Liver (tissue), 9 donors: Measurements from ENCODE around the gene NBEAL1. TPM values are rescaled to one million over a fixed set of nuclear protein-coding genes. Genes with fewer than 3 reads are reported as not detected.

Experiments
- DNase-seq: peaks from one replicate; pipeline ENCODE4 v3.0.0-alpha.2; 2017; ENCODE audit warnings: low spot score
- H3K27ac ChIP-seq, 2 donors: one replicate each; pipeline ENCODE4 v1.7.0; 2013; ENCODE audit warnings: inconsistent platforms in 2 of 2, low read length in 2 of 2, control low read depth in 1 of 2, low read depth in 1 of 2, mild to moderate bottlenecking in 1 of 2
- H3K27me3 ChIP-seq, 4 donors: one replicate each; pipeline versions ENCODE4 v1.6.1 to v1.7.0; 2013; ENCODE audit warnings: low read length in 3 of 4, inconsistent platforms in 1 of 4, mild to moderate bottlenecking in 1 of 4, moderate library complexity in 1 of 4; ENCODE audit not compliant: control insufficient read depth in 4 of 4, insufficient read depth in 4 of 4
- H3K36me3 ChIP-seq, 4 donors: one replicate each; pipeline versions ENCODE4 v1.6.1 to v1.7.0; 2013; ENCODE audit warnings: low read length in 3 of 4, mild to moderate bottlenecking in 3 of 4, low read depth in 1 of 4, moderate library complexity in 1 of 4; ENCODE audit not compliant: control insufficient read depth in 4 of 4, insufficient read depth in 3 of 4
- H3K4me1 ChIP-seq, 4 donors: one replicate each; pipeline versions ENCODE4 v1.6.1 to v1.7.0; 2013; ENCODE audit warnings: low read length in 3 of 4, mild to moderate bottlenecking in 3 of 4, moderate library complexity in 1 of 4; ENCODE audit not compliant: control insufficient read depth in 4 of 4, insufficient read depth in 4 of 4
- H3K4me3 ChIP-seq, 3 donors: one replicate each; pipeline versions ENCODE4 v1.6.1 to v1.7.0; 2013; ENCODE audit warnings: low read length in 3 of 3, control low read depth in 1 of 3, low read depth in 1 of 3, mild to moderate bottlenecking in 1 of 3
- H3K9ac ChIP-seq, 2 donors: one replicate each; pipeline ENCODE4 v1.7.0; 2013; ENCODE audit warnings: low read length in 2 of 2, mild to moderate bottlenecking in 2 of 2, moderate library complexity in 2 of 2, control low read depth in 1 of 2, low read depth in 1 of 2
- H3K9me3 ChIP-seq, 4 donors: one replicate each; pipeline versions ENCODE4 v1.6.1 to v1.7.0; 2013; ENCODE audit warnings: low read length in 3 of 4; ENCODE audit not compliant: control insufficient read depth in 4 of 4
- ATF3 ChIP-seq: IDR thresholded peaks from 2 replicates; pipeline ENCODE4 v1.6.1; 2016; ENCODE audit warnings: antibody characterized with exemption
- CTCF ChIP-seq: fragments of 150-350 bp; IDR thresholded peaks from 2 replicates; pipeline ENCODE4 v1.5.1; 2017; ENCODE audit warnings: improper control_type of control experiment, low read depth, low read length; ENCODE audit not compliant: missing input control
- EGR1 ChIP-seq, 2 donors: IDR thresholded peaks; 2 replicates each; pipeline ENCODE4 v1.6.1; 2016 to 2018; ENCODE audit warnings: antibody characterized with exemption in 2 of 2, low read depth in 2 of 2
- FOXA1 ChIP-seq: IDR thresholded peaks from 2 replicates; pipeline ENCODE4 v1.6.1; 2016; ENCODE audit warnings: antibody characterized with exemption
- FOXA2 ChIP-seq: IDR thresholded peaks from 2 replicates; pipeline ENCODE4 v1.6.1; 2016; ENCODE audit warnings: antibody characterized with exemption
- GABPA ChIP-seq, 2 donors: IDR thresholded peaks in 1 of 2; conservative IDR thresholded peaks in 1 of 2; 2 replicates each; pipeline ENCODE4 v1.6.1; 2016; ENCODE audit warnings: antibody characterized with exemption in 2 of 2, mild to moderate bottlenecking in 1 of 2, moderate library complexity in 1 of 2
- HNF4A ChIP-seq, 2 donors: conservative IDR thresholded peaks; 2 replicates each; pipeline ENCODE4 v1.6.1; 2016; ENCODE audit warnings: antibody characterized with exemption in 2 of 2, mild to moderate bottlenecking in 2 of 2
- HNF4G ChIP-seq: IDR thresholded peaks from 2 replicates; pipeline ENCODE4 v1.6.1; 2016; ENCODE audit warnings: antibody characterized with exemption
- JUND ChIP-seq, 2 donors: IDR thresholded peaks; 2 replicates each; pipeline ENCODE4 v1.6.1; 2016; ENCODE audit warnings: antibody characterized with exemption in 2 of 2
- MAX ChIP-seq: IDR thresholded peaks from 2 replicates; pipeline ENCODE4 v1.6.1; 2016; ENCODE audit warnings: antibody characterized with exemption
- NR2F2 ChIP-seq: IDR thresholded peaks from 2 replicates; pipeline ENCODE4 v1.6.1; 2016; ENCODE audit warnings: antibody characterized with exemption
- RAD21 ChIP-seq, 2 donors: IDR thresholded peaks; 2 replicates each; pipeline ENCODE4 v1.6.1; 2016; ENCODE audit warnings: antibody characterized with exemption in 2 of 2, mild to moderate bottlenecking in 2 of 2
- REST ChIP-seq: IDR thresholded peaks from 2 replicates; pipeline ENCODE4 v1.6.1; 2016; ENCODE audit warnings: antibody characterized with exemption, mild to moderate bottlenecking
- RXRA ChIP-seq, 2 donors: IDR thresholded peaks; 2 replicates each; pipeline ENCODE4 v1.6.1; 2017 to 2018; ENCODE audit warnings: antibody characterized with exemption in 2 of 2, mild to moderate bottlenecking in 1 of 2
- SP1 ChIP-seq: IDR thresholded peaks from 2 replicates; pipeline ENCODE4 v1.6.1; 2018; ENCODE audit warnings: antibody characterized with exemption, mild to moderate bottlenecking
- TAF1 ChIP-seq: conservative IDR thresholded peaks from 2 replicates; pipeline ENCODE4 v1.6.1; 2016; ENCODE audit warnings: antibody characterized with exemption, mild to moderate bottlenecking
- YY1 ChIP-seq: IDR thresholded peaks from 2 replicates; pipeline ENCODE4 v1.6.1; 2016; ENCODE audit warnings: antibody characterized with exemption, mild to moderate bottlenecking
- ZBTB33 ChIP-seq: IDR thresholded peaks from 2 replicates; pipeline ENCODE4 v1.6.1; 2016; ENCODE audit warnings: antibody characterized with exemption
- WGBS: extraction: QIAGEN DNeasy Blood & Tissue Kit; methylation state at CpG from one replicate; pipeline ENCODE4 v1.1.7; 2013; 5-methylcytosine and 5-hydroxymethylcytosine counted together
- polyA plus RNA-seq, 2 donors: library from polyadenylated mRNA; stranded (reverse) in 1 of 2; unstranded in 1 of 2; fragments of 200-250 nt in 1 of 2; fragments of >200 nt in 1 of 2; fragmentation: Nextera tagmentation in 1 of 2; extraction: Ambion mirVana in 1 of 2; gene quantifications; one replicate each; pipeline versions ENCODE4 v1.2.1 to v1.2.3, GENCODE V29; 2013 to 2015
- total RNA-seq, 2 donors: library from RNA; depleted of rRNA; stranded (reverse); fragments of >200 nt; gene quantifications; one replicate each; pipeline ENCODE4 v1.2.3, GENCODE V29; 2014
- donor health status: healthy.
- donor health status: healthy.
- donor health status: healthy.
- donor health status: healthy.
- donor health status: healthy.

Gene NBEAL1
- total and polyA plus RNA-seq, 4 donors = 4.4 to 47.9 (median 17.0) TPM

GRCh38 chr2:203167751-203168150 lies 153.1 kb downstream of the NBEAL1 start:
- Histone ChIP-seq H3K4me3 (no peak overlapping the region), H3K27me3 (no peaks in the 10 kb centered on the region), H3K9me3 (no peaks in the 10 kb centered on the region), H3K9ac (no peak overlapping the region), H3K4me1 (no peaks in the 10 kb centered on the region), H3K36me3 (peaks cover 2 to 16% (median 12%) of the 10 kb centered on the region in 4 donors), H3K27ac (no peak overlapping the region)
- 96% methylated on average over 5 of the region's 5 CpGs for WGBS
- no peak for DNase-seq
- TF ChIP-seq HNF4G = no peak
- TF ChIP-seq TAF1 = no peak
- TF ChIP-seq YY1 = no peak
- TF ChIP-seq EGR1 (IDR thresholded peaks at IDR 0.05; ENCODE audit: low read depth in 2 of 2) = no peak
- TF ChIP-seq CTCF = no peak

- TF ChIP-seq REST = no peak
- TF ChIP-seq HNF4G = no peak
- no peak for TF ChIP-seq EGR1 (IDR thresholded peaks at IDR 0.05; ENCODE audit: low read depth in 2 of 2)
- no peak for TF ChIP-seq FOXA2
- TF ChIP-seq NR2F2 = no peak
- no peak for TF ChIP-seq MAX
- TF ChIP-seq JUND (IDR thresholded peaks at IDR 0.05) = no peak
- no peak for TF ChIP-seq HNF4A (conservative IDR thresholded peaks at IDR 0.05)
- no peak for TF ChIP-seq GABPA (IDR thresholded peaks at IDR 0.05 in 1 of 2, conservative IDR thresholded peaks at IDR 0.05 in 1 of 2)
- no peak for TF ChIP-seq RXRA (IDR thresholded peaks at IDR 0.05)
- TF ChIP-seq FOXA1 = no peak
- TF ChIP-seq YY1 = no peak
- TF ChIP-seq ATF3 = no peak
- no peak for TF ChIP-seq CTCF
- no peak for TF ChIP-seq ZBTB33
- no peak for TF ChIP-seq RAD21 (IDR thresholded peaks at IDR 0.05)
- TF ChIP-seq SP1 = no peak
- no peak for TF ChIP-seq TAF1
- WGBS = 81% methylated on average over 4 of the region's 4 CpGs
- H3K9me3 ChIP-seq = no peaks in the 10 kb centered on the region
- H3K27me3 ChIP-seq = no peaks in the 10 kb centered on the region
- no peaks in the 10 kb centered on the region for H3K4me1 ChIP-seq
- peaks cover 2 to 16% (median 13%) of the 10 kb centered on the region in 4 donors for H3K36me3 ChIP-seq
- H3K9ac ChIP-seq = no peak overlapping the region
- no peak overlapping the region for H3K27ac ChIP-seq
- no peak for DNase-seq
- no peak overlapping the region for H3K4me3 ChIP-seq
Measured at GRCh38 chr2:203170502-203170901, 155.8 kb downstream of the NBEAL1 start.
